ENCODE data around the gene PFKM.
A peak's percentile ranks its signal among the peaks of the same experiment; 100 is the strongest.

DNA sequence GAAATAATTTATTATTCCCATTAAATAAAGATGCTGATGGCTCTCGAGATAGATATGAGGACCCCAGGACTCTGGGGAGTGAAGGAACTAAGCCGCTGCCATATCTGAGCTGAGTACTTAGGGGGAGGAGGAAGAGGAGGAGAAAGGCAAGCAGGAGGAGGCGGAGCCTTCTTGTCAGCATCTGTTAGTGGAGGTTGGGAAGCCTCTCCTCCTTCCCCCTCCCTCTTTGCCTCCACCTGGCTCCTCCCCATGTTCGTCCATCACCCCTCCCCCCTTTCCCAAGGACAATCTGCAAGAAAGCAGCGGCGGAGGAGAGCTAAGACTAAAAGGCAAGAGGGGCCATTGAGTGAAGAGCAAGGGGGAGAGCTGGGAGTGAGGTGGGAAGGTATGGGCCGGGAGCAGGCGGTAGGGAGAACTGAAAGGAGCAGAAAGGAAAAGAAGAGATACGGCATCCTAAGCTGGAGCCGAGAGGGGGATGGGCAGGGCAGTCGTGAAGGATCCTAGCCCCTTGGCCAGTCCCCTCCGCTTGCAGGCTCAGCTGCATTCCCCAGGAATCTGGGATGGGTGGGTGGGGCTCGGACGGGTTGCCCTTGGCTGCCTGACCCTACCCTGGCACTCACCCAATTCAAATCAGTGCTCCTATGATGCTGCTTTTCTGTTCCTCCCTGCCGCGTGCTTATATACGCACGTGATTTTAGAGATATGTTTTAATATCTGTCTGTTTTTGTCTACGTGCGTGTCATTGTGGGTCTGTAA lies at the start of gene PFKM:
- peak in 1 of 3 experiments; percentile 38 for TF ChIP-seq YY1 (IDR thresholded peaks at IDR 0.05; ENCODE audit: borderline replicate concordance in 1 of 3, control insufficient read depth in 1 of 3, extremely low read depth in 1 of 3, insufficient read depth in 3 of 3, insufficient read length in 1 of 3, insufficient replicate concordance in 2 of 3, low read depth in 1 of 3, low read length in 2 of 3)
- TF ChIP-seq MYC (IDR thresholded peaks at IDR 0.05; ENCODE audit: low read depth, low read length) = peak; percentile 21; the same call in 1 of the 2 replicates
- TF ChIP-seq MYC (CRISPR knock-in tag; IDR thresholded peaks at IDR 0.05; ENCODE audit: borderline replicate concordance, low read depth) = no peak
- no peak for TF ChIP-seq RFX1 (IDR thresholded peaks at IDR 0.05)
- TF ChIP-seq ZNF12 (CRISPR knock-in tag; IDR thresholded peaks at IDR 0.05) = no peak
